T-helper 2 cell treated with Interferon-gamma antibody and Interleukin-4, amounts not matched to agents 5 μg/mL and 100 μg/mL, for 36 hours (primary cell): ENCODE results near the gene OR10S1.
"Not testable (repeated sequence)": the region's sequence is repeated elsewhere in the genome, so short reads cannot be mapped to it uniquely, and the experiment has no call there.

Experiments used
- DNase-seq: peaks from one replicate; pipeline ENCODE4 v3.0.0; 2021; ENCODE audit warnings: low spot score
- H3K27ac Mint-ChIP-seq: one replicate; pipeline ENCODE4 v1.8.0; 2021; ENCODE audit warnings: mild to moderate bottlenecking, mixed read lengths
- H3K27me3 Mint-ChIP-seq: one replicate; pipeline ENCODE4 v1.8.0; 2021; ENCODE audit warnings: low read depth, mixed read lengths
- H3K36me3 Mint-ChIP-seq: one replicate; pipeline ENCODE4 v1.8.0; 2021; ENCODE audit warnings: low read depth, mixed read lengths
- H3K4me1 Mint-ChIP-seq: one replicate; pipeline ENCODE4 v1.8.0; 2021; ENCODE audit warnings: low read depth, mixed read lengths
- H3K4me3 Mint-ChIP-seq: one replicate; pipeline ENCODE4 v1.8.0; 2022; ENCODE audit warnings: mild to moderate bottlenecking, moderate library complexity, mixed read lengths
- H3K9me3 Mint-ChIP-seq: one replicate; pipeline ENCODE4 v1.8.0; 2021; ENCODE audit warnings: mixed read lengths

Gene OR10S1, protein sequence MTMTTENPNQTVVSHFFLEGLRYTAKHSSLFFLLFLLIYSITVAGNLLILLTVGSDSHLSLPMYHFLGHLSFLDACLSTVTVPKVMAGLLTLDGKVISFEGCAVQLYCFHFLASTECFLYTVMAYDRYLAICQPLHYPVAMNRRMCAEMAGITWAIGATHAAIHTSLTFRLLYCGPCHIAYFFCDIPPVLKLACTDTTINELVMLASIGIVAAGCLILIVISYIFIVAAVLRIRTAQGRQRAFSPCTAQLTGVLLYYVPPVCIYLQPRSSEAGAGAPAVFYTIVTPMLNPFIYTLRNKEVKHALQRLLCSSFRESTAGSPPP

DNA sequence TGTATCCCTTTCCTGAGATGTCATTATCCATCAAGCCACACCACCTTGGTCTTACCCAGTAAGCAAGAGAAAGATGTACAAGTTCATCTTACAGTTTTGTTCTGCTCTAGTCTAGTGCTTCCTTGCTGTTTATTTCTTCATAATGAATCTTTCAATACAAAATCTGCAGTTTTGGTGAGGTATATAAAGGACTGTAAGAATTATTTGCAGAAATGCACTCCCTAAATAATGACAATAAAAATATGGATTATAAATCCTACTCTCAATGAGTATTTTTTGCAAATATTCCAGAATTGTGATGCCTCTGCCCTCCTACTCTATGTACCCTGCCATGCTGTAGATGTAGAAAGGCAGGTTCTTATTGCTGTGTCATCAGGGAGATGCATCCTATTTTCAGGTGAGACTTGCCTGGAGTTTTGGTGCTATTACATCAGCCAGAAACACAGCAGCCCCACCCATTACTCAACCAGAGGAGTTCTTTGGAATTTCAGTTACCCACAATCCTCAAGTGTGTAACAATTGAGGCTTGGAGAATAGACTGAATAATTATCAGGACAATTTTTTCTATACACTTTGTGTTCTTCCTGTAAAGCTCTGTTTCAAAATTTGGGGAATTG lies at the start of gene OR10S1:
Gene OR10S1, minus strand, starts transcription at position 51 of the 617 bp plus-strand sequence. CDS start 117 bp downstream, outside the sequence.
- H3K27me3 Mint-ChIP-seq: peaks cover 2% of the 10 kb centered on the region
- no peaks in the 10 kb centered on the region for H3K36me3 Mint-ChIP-seq
- no peak within 1 kb of the TSS for H3K27ac Mint-ChIP-seq
- DNase-seq: no peak
- H3K4me1 Mint-ChIP-seq: peaks cover 2% of the 10 kb centered on the region
- no peak within 1 kb of the TSS for H3K4me3 Mint-ChIP-seq
- H3K9me3 Mint-ChIP-seq: no peaks in the 10 kb centered on the region

DNA sequence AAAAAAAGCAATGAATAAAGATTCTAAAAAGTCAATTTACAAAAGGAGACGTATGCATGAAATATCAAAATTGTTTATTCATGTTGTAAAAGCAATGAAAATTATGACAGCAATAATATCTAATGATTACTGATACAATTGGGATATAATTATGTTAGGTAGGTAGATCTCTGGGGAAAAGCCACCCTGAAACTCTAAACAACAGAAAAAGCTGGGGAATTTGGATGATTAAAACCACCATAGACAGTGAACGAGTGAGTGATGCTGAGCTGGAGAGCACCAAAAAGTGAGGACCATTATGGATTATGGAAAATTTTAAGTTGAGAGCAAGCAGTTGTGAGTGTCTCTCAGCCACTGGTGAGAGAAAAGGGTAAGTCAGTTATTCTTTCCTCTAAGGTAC lies 48.9 kb upstream of the OR10S1 start, which contains the start of gene OR10G8:
Gene OR10G8, plus strand, starts transcription at position 301 of the 400 bp plus-strand sequence. CDS start 2,825 bp downstream, outside the sequence.
- Mint-ChIP-seq H3K27ac (no peak within 1 kb of the TSS), H3K4me1 (no peaks in the 10 kb centered on the region), H3K9me3 (no peaks in the 10 kb centered on the region), H3K27me3 (peaks cover 2% of the 10 kb centered on the region), H3K4me3 (no peak within 1 kb of the TSS), H3K36me3 (no peaks in the 10 kb centered on the region)
- no peak for DNase-seq

DNA sequence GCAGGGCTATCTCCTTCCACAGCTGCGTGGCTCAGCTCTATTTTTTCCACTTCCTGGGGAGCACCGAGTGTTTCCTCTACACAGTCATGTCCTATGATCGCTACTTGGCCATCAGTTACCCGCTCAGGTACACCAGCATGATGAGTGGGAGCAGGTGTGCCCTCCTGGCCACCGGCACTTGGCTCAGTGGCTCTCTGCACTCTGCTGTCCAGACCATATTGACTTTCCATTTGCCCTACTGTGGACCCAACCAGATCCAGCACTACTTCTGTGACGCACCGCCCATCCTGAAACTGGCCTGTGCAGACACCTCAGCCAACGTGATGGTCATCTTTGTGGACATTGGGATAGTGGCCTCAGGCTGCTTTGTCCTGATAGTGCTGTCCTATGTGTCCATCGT lies 38.3 kb upstream of the OR10S1 start:
- not testable (repeated sequence) for H3K27ac Mint-ChIP-seq, DNase-seq, H3K36me3 Mint-ChIP-seq, H3K27me3 Mint-ChIP-seq, H3K4me3 Mint-ChIP-seq, H3K4me1 Mint-ChIP-seq, H3K9me3 Mint-ChIP-seq

DNA sequence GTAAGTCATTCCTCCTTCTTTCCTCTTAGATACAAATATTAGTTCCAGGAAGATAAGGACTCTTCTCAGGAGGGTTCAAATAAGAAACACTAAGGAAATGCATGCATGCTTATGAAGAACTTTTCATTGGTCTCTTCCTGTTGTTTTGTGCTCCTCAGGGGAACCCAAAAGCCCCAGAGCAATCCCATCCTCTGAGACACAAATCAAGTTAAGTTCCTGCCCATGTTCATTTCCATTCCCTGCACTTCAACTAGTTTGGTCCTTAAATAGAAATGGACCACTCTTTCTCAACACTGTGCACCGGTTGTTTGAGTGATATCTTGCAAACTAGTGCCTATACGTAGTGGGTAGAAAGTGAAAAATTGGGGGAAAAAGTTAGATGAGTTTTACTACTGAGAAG lies 35.1 kb upstream of the OR10S1 start, which contains the start of gene OR10G4:
Gene OR10G4, plus strand, starts transcription at position 301 of the 400 bp plus-strand sequence. CDS start 2,578 bp downstream, outside the sequence.
- no peaks in the 10 kb centered on the region for H3K9me3 Mint-ChIP-seq
- no peak within 1 kb of the TSS for H3K27ac Mint-ChIP-seq
- H3K27me3 Mint-ChIP-seq: peaks cover 3% of the 10 kb centered on the region
- no peak for DNase-seq
- H3K36me3 Mint-ChIP-seq: no peaks in the 10 kb centered on the region
- H3K4me1 Mint-ChIP-seq: no peaks in the 10 kb centered on the region
- H3K4me3 Mint-ChIP-seq: no peak within 1 kb of the TSS

DNA sequence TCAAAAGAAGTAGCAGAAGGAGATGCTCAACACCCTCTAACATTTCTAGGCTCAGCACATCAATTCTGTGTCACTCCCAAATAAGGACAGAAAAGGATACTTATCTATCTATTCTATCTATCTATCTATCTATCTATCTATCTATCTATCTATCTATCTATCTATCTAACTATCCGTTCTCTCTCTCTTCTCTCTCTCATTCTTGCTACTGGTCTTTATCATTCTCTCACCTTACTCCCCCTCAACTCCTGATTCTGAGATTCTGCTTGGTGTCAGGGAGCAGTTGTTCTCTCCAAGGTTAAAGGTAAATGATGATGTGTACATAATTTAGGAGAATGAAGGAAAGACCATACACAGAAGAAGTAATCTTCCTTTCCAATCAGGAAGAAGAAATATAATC lies 17.5 kb upstream of the OR10S1 start, which contains the start of gene OR10G6:
Gene OR10G6, minus strand, starts transcription at position 43 of the 400 bp plus-strand sequence. Its CDS starts 0 bp downstream, at position 43.
- Mint-ChIP-seq H3K4me1 (no peaks in the 10 kb centered on the region), H3K27ac (no peak within 1 kb of the TSS)

DNA sequence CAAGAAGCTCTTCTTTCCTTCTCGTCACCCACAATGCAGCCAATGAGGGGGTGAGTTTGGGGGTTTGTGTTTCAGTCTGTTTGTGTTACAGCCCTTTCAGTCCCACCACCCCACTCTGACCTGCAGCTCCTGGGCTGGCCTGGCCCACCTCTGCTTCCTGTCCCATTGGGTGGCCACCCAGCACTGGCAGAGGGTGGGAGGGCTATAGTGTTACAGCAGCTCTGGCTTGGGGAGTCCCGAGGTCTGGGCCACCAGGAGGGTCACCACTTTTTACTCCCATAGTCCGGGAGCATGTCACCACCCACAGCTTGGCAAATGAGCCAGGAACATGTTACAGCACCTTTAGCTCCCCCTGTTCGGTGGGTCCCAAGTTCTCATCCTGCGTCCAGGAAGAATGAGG lies 1.7 kb upstream of the OR10S1 start:
- Mint-ChIP-seq H3K27ac (no peak overlapping the region), H3K4me3 (no peak overlapping the region), H3K36me3 (no peaks in the 10 kb centered on the region), H3K27me3 (peaks cover 2% of the 10 kb centered on the region), H3K9me3 (no peaks in the 10 kb centered on the region), H3K4me1 (peaks cover 2% of the 10 kb centered on the region)
- DNase-seq: no peak

More for the DNA sequence above, 17.5 kb upstream of the OR10S1 start, which contains the start of gene OR10G6:
- Mint-ChIP-seq H3K9me3 (no peaks in the 10 kb centered on the region), H3K27me3 (no peaks in the 10 kb centered on the region), H3K4me3 (no peak within 1 kb of the TSS), H3K36me3 (no peaks in the 10 kb centered on the region)
- DNase-seq: no peak

DNA sequence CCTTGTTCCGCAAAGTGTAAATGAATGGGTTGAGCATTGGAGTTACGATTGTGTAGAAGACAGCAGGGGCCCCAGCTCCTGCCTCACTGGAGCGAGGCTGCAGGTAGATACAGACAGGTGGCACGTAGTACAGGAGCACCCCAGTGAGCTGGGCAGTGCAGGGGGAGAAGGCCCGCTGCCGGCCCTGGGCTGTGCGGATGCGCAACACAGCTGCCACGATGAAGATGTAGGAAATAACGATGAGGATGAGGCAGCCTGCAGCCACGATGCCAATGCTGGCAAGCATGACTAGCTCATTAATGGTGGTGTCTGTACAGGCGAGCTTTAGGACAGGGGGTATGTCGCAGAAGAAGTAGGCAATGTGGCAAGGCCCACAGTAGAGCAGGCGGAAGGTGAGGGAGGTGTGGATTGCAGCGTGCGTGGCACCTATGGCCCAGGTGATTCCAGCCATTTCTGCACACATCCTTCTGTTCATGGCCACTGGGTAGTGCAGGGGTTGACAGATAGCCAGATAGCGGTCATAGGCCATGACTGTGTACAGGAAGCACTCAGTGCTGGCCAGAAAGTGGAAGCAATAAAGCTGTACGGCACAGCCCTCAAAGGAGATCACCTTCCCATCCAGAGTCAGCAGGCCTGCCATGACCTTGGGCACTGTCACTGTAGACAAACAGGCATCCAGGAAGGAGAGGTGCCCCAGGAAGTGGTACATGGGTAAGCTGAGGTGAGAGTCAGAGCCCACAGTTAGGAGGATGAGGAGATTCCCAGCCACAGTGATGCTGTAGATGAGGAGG lies 616 bp downstream of the OR10S1 start:
- H3K27ac Mint-ChIP-seq: no peak overlapping the region
- no peak for DNase-seq
- H3K4me1 Mint-ChIP-seq: peaks cover 2% of the 10 kb centered on the region
- H3K36me3 Mint-ChIP-seq: no peaks in the 10 kb centered on the region
- peaks cover 2% of the 10 kb centered on the region for H3K27me3 Mint-ChIP-seq
- H3K4me3 Mint-ChIP-seq: no peak overlapping the region
- no peaks in the 10 kb centered on the region for H3K9me3 Mint-ChIP-seq

DNA sequence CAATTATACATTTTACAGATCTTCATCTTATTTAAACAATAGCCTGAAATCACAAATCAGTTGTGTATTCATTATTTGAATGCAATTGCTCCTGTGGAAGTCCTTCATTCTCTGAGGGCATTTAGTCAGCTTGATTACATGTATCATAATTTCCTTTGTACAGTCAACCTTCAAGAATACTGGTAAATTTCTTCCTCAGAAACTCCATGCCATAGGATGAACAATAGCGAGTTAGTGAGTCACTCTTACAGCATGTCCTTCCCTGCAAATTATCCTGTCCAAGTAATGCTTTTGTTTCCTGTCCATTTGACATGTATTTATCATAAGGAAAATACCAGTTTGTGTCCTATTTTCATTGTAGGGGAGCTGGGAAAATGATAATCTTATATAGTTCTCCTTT lies 3.8 kb downstream of the OR10S1 start:
- DNase-seq: no peak
- peaks cover 4% of the 10 kb centered on the region for H3K27me3 Mint-ChIP-seq
- H3K4me3 Mint-ChIP-seq: no peak overlapping the region
- no peak overlapping the region for H3K27ac Mint-ChIP-seq
- no peaks in the 10 kb centered on the region for H3K9me3 Mint-ChIP-seq
- H3K36me3 Mint-ChIP-seq: no peaks in the 10 kb centered on the region
- H3K4me1 Mint-ChIP-seq: peaks cover 2% of the 10 kb centered on the region

DNA sequence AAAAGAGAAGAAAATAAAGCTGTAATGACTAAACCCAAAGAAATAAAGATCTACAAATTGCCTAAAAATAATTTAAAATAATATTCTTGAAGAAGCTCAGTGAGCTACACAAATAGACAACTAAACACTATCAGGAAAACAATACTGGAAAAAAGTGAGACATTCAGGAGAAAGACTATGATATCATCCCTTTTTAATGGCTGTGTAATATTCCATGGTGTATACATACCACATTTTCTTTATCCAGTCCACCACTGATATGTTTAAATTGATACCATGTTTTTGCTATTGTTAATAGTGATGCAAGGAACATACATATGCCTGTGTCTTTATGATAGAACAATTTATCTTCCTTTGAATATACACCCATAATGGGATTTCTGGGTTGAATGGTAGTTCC lies 20.8 kb downstream of the OR10S1 start:
- peaks cover 4% of the 10 kb centered on the region for H3K9me3 Mint-ChIP-seq
- H3K27ac Mint-ChIP-seq: no peak overlapping the region
- DNase-seq: no peak
- no peaks in the 10 kb centered on the region for H3K4me1 Mint-ChIP-seq
- no peak overlapping the region for H3K4me3 Mint-ChIP-seq
- peaks cover 2% of the 10 kb centered on the region for H3K27me3 Mint-ChIP-seq
- no peaks in the 10 kb centered on the region for H3K36me3 Mint-ChIP-seq

DNA sequence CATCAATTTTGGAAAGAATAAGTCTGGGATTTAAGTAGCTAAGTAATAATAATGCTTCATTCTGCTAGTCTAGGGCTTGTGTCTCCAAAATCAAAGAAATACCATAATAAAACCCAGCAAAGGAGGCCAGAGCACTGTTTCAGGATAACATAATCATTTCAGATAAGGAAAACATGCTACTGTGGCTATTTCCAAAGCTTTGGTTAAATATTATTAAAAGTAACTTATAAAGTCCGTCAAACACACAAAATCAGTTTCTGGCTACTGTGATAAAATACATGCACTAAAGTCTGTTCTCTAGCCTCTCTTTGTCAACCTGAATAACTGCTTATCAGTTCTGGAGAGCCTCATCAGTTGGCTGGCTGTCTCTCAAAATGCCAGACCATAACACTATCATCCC lies 32.4 kb downstream of the OR10S1 start:
- H3K4me3 Mint-ChIP-seq: no peak overlapping the region
- no peaks in the 10 kb centered on the region for H3K9me3 Mint-ChIP-seq
- no peaks in the 10 kb centered on the region for H3K4me1 Mint-ChIP-seq
- no peak for DNase-seq
- no peaks in the 10 kb centered on the region for H3K36me3 Mint-ChIP-seq
- H3K27ac Mint-ChIP-seq: no peak overlapping the region
- no peaks in the 10 kb centered on the region for H3K27me3 Mint-ChIP-seq

DNA sequence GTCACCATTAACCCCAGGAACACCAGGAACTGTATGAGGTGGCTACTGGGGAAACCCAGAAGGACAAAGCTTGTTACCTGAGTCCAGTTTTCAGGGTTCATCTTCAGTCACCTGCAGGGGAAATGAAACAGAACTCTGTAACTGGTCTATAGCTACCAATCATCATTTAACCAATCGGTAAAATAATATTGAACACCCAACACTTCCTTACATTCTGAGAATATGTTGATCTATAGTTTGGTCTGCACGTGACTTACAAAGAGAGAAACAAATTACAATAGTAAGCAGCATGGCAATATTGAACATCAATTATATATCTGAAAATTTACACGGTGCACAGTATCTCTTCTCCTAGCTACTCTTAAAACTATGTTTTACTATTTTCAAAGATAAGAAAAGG lies 33.8 kb downstream of the OR10S1 start, which contains the start of gene OR6T1:
Gene OR6T1, minus strand, starts transcription at position 101 of the 400 bp plus-strand sequence. Its CDS starts 0 bp downstream, at position 101.
- H3K27ac Mint-ChIP-seq: no peak within 1 kb of the TSS
- H3K4me3 Mint-ChIP-seq: no peak within 1 kb of the TSS
- H3K27me3 Mint-ChIP-seq: no peaks in the 10 kb centered on the region
- H3K4me1 Mint-ChIP-seq: no peaks in the 10 kb centered on the region
- no peak for DNase-seq
- H3K36me3 Mint-ChIP-seq: no peaks in the 10 kb centered on the region
- no peaks in the 10 kb centered on the region for H3K9me3 Mint-ChIP-seq

DNA sequence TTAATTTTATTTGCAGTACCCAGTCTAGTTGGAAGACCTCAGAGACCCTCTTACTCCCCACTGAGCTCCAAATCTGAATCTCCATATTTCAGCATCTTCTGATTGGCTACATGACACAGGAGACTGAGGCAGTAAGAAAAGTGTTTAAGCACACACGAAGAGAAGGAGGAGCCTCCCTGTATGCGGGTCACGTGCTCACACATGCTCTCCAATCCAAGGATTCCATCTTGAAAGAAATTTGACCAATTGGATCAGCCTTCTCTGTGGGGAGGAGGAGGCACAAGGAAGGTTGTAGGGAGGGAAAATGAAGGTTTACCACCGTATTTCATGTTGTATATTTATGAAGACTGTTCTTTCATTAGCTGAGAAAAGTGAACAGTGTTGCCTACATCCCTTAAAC lies 35.2 kb downstream of the OR10S1 start:
- no peak overlapping the region for H3K27ac Mint-ChIP-seq
- H3K9me3 Mint-ChIP-seq: no peaks in the 10 kb centered on the region
- H3K4me1 Mint-ChIP-seq: no peaks in the 10 kb centered on the region
- no peak overlapping the region for H3K4me3 Mint-ChIP-seq
- DNase-seq: no peak
- no peaks in the 10 kb centered on the region for H3K27me3 Mint-ChIP-seq
- H3K36me3 Mint-ChIP-seq: no peaks in the 10 kb centered on the region

DNA sequence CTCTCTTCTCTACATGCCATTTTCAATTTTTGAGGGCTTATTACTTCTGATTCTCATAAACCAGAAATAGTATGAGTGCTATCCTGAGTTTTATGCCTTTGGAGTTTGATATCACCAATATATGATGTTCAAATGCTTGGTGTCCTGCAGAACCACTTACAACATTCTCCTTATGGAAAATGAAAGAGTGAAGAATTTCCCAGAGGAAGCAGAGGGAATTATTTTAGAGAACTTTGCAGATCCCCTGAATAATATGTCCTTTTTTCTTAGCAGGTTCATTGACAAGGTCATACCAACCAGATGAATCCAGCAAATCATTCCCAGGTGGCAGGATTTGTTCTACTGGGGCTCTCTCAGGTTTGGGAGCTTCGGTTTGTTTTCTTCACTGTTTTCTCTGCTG lies 38.3 kb downstream of the OR10S1 start, which contains the start of gene OR4D5:
Gene OR4D5, plus strand, starts transcription at position 301 of the 400 bp plus-strand sequence. Its CDS starts 0 bp downstream, at position 301.
- Mint-ChIP-seq H3K9me3 (no peaks in the 10 kb centered on the region), H3K27me3 (no peaks in the 10 kb centered on the region), H3K27ac (no peak within 1 kb of the TSS), H3K36me3 (no peaks in the 10 kb centered on the region), H3K4me3 (no peak within 1 kb of the TSS), H3K4me1 (no peaks in the 10 kb centered on the region)
- no peak for DNase-seq
